Muscle of back (tissue), 11 donors: ENCODE results near the gene NRG2. TPM values are rescaled to one million over a fixed set of nuclear protein-coding genes. Genes with fewer than 3 reads are reported as not detected.

Experiments used
- DNase-seq, 3 donors: peaks; one replicate each; pipeline versions ENCODE4 v3.0.0 to v3.0.0-alpha.2; 2013
- polyA plus RNA-seq, 10 donors: library from polyadenylated mRNA; unstranded; fragments of 120-200 nt; gene quantifications; one replicate each; pipeline ENCODE4 v1.2.1, GENCODE V29; 2013; ENCODE audit not compliant: insufficient read length in 10 of 10

Gene NRG2
- polyA plus RNA-seq, 10 donors: 0.64 to 2.1 (median 1.5) TPM

DNA sequence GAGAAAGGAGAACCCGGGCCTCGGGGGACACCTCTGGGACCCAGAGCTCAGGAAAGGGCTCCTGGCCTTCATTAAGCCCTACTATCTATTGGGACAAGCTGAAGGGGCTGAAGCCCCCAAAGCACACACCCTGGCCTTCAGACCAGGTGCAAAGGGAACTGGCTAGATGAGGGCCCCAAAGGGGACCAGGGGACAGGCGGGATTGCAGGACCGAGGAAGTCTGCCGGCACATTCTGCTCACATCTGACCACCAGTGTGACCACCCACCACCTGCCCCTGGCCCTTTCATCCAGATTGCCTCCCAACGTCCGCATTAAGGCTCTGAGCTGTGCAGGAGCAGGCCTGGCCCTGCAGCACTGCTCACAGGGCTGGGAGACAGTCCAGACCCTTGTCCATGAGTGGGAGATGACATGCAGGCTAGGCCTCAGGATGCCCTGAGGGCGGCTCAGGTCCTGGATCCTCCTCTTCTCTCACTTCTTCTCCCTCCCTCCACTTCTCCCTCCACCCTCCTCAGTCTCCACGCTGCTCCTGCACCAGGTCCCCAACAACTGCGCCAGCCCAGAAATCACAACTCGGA lies 228.3 kb downstream of the NRG2 start:
- DNase-seq: no peak

- no peak for DNase-seq
These were observed 228.9 kb downstream of the NRG2 start for GRCh38 chr5:139814191-139814601.

DNA sequence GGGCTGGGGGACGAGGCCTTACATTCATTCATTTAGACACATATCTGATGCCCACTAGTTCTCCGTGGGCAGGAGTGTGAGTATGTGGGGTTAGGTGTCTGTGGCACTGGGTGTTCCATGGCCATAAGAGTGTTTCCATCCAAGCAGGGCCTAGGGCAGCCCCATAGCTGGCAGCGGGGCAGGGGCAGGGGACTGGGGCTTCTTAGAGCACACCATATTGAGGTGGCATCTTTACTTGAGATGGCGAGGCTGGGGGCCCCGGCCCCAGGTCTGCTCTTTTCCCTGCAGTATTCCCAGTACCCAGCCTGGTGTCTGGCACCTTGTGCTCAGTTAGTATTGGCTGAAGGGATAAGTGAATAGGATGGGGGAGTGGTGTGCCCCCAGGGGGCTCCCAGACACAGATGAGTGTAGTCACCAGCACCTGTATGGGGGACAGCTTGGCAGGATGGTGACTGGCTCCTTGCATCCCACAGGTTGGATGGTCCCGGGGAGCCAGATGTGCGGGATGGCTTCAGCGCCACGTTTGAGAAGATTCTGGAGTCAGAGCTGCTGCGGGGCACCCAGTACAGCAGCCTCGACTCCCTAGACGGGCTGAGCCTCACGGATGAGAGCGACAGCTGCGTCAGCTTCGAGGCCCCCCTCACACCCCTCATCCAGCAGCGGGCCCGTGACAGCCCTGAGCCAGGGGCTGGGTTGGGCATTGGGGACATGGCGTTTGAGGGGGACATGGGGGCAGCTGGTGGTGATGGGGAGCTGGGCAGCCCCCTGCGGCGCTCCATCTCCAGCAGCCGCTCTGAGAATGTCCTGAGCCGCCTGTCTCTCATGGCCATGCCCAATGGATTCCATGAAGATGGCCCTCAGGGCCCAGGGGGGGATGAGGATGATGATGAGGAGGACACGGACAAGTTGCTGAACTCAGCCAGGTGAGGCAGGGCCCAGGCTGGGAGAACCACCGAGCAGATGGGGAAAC lies 230.0 kb downstream of the NRG2 start:
- no peak for DNase-seq

DNA sequence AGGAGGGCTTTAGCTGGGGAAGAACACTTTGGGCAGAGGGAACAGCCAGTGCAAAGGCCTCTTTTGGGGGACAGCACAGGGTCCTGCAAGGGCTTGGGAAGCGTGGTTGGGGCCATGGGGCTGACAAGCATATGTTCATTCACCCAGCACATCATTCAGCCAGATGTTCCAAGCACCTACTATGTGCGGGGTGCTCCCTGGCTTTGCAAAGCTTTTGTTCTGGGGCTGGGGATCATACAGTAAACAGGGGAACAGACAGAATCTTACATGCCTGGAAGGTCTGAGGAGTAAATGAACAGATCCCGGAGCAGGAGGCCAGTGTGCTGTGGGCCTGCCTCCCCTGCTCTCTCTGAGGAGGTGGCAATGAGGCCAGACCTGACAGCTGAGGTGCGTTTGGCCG lies 230.8 kb downstream of the NRG2 start:
- DNase-seq: no peak

DNA sequence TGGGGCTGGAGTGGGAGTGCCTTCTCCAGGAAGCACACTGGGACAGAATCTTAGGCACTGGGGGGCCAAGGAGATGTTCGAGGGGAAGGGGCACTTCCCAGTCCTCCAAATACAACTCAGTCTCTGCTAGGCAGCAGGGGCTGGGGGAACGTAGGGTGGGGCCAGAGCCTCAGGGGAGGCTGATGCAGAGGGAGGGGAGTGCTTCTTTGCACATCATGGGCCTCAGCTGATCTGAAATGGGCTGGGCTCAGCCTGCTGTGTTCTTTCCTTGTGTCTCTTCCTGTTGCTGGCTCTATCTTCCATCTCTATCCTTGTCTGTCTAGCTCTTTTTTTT lies 231.9 kb downstream of the NRG2 start:
- DNase-seq: no peak

DNA sequence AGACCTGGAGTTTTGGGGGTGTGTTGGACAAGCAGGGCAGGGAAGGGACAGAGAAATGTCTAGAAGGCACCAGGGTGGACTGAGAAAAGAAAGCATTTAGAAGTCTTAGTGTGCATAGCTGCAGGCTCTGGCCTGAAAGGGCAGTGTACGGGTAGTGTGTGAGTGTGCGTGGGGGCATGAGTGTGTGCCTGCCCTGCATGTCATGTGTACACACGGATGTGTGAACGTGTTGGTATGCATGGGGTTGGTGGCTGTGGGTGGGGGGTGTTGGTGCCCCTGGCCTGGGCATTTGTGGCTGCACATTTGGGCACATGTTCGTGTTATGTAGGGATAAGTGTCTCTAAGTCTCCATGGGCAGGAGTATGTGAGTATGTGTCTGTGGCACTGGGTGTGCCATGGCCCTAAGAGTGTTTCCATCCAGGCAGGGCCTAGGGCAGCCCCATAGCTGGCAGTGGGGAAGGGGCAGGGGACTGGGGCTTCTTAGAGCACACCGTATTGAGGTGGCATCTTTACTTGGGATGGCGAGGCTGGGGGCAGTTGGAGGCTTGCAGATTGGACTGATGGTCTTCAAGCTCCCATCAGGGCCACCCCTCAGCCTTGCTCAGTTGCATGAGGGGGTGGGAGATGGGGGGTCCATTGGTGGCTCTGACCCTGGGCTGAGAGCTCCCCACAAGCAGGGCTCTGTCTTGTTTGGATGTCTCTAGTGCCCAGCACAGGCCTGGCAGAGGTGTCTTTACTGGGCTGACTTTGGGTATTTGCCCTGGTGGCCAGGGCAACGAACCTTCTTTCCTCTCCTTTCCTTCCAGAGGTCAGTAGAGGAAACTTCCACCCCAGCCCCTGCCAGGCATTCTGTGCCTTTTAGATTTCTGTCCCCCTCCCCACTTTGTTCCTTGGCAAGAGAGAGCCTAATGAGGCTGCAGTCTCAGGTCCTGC lies 232.5 kb downstream of the NRG2 start:
- DNase-seq: no peak

DNA sequence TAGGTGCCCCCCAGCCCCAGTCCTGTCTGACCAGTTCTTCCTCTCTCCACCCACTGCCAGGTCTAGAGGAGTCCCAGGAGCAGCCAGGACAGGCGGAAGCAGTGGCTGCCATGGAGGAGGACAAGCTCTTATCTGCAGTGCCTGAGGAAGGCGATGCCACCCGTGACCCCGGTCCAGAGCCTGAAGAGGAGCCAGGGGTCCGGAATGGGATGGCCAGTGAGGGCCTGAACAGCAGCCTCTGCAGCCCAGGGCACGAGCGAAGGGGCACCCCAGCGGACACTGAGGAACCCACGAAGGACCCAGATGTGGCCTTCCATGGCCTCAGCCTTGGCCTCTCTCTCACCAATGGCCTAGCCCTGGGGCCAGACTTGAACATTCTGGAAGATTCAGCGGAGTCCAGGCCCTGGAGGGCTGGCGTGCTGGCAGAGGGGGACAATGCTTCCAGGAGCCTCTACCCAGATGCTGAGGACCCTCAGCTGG lies 233.7 kb downstream of the NRG2 start:
- DNase-seq: no peak

DNA sequence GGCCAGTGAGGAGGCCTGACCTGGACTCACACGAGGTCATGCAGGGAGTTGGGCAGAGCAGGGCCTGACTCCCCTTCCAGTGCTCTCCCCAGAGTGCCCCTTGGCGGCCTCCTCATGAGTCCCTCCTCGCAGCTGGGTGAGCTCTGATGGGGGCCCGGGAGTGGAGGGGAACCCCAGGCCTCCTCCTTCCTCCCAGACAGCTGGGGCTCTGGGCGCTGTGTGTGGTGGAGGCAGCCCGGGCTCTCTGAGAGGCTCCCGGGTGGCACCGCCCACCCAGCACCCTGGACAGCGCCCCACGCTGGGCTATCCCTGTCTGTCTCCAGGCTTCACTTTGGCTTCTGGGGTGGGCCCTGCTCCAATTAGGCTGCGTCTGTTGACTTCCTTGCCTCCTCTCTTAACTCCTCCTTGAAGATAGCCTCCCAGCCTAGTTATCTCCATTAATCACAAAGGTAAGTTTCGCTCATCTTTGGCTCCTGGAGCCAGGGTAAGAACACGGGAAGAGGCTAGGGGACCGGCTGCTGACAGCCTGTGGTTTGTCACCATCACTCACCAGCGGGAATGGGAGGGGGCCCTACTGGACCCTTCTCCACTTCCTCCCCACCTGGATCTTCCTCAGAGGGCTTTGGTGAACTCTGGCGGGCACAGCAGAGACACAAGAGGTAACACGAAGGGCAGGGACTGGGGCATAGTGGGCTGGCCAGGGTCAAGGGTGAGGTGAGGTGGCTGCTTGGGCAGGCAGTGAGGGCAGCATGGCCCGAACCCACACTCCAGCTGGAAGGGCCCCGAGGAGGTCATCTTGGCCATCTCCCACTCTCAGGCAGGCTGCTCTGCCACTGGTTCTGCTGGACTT lies 234.4 kb downstream of the NRG2 start:
- peak; percentile 13 to 67 (median 44) for DNase-seq

- no peak for DNase-seq
These were observed 235.5 kb downstream of the NRG2 start for GRCh38 chr5:139807647-139808030.

- no peak for DNase-seq
These were observed 236.1 kb downstream of the NRG2 start for GRCh38 chr5:139806726-139807646.

DNA sequence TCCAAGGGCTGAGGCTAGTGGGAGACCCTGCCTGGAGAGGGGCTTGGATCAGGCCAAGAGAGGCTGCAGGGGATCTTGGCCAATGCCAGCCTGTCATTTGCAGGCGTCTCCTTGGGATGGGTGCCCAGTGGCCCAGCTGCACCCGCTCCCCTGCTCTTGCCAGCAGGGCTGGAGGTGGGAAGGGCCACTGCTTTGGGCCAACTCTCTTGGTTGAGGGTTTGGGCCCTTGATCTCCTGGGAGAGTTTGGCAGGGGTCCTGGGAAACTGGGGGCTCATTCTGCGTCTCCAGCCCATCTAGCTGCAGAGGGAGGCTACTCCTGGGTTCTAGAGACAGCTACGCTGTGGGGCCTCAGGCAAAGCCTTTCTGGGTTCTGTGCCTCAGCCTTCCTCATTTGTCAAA lies 237.0 kb downstream of the NRG2 start:
- DNase-seq: no peak

- DNase-seq: no peak
These were observed 237.6 kb downstream of the NRG2 start for GRCh38 chr5:139805545-139805944.

DNA sequence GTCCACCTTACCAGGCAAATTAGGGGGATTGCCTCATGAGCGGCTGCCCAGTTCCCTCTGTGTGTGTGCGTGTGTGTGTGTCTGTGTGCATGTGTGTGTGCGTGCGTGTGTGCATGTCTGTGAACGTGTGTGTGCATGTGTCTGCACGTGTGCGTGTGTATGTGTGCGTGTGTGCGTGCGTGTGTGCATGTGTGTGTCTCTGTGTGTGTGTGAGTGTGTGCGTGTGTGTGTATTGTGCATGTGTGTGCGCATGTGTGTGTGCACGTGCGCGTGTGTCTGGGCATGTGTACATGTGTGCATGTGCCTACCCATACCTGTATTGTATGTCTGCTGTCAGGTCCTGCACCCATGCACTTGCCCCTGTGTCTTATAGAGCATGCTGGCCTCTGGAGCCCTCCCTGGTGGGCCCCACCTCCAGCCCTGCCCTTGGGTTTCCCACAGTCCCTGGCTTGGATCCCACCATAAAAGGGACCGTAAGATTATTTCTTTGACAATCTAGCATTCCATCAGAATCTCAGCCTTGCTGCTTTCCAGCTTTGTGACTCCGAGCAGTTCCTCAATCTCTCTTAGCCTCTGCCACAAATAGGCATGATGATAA lies 238.2 kb downstream of the NRG2 start:
- DNase-seq: no peak

DNA sequence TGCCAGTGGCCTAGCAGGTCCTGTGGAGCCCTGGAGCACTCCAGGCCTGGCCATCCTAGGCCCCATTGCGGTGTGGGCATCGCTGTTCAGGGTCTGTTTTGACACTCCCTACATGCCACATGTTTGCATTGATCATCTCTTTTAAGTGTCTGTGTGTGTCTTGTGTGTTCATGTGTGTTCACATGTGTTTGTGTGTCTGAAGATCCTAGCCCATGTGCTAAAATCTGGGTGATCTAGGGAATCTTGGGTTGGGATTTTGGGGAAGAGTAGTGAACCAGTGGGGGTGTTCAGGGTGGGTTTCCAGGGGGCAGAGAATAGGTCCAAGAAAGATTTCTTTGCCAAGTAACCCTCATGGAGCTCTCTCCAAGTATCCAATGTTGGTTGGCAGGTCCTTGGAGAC lies 239.1 kb downstream of the NRG2 start:
- DNase-seq: no peak

- no peak for DNase-seq
These were observed 243.7 kb downstream of the NRG2 start for GRCh38 chr5:139799359-139799758.

DNA sequence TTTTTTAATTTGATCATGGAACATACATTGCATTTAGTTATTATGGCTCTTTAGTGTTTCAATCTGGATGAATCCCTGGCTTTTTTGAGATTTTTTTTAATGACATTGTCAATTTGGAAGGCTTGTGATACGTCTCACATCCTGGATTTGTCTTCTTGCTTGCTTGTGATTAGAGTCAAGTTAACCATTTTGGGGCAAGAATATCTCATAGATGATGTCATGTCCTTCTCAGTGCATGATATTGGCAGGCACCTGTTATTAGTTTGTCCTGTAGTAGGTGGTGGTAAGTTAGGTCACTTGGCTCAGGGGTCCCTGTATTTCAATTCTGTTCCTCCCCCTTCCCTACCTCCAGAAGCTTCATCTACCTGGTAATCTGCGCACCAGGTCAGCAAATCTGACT lies 244.2 kb downstream of the NRG2 start:
- DNase-seq: no peak

GRCh38 chr5:139797856-139798510 lies 245.1 kb downstream of the NRG2 start:
- DNase-seq: no peak

- DNase-seq: no peak
These were observed 245.8 kb downstream of the NRG2 start for GRCh38 chr5:139797335-139797734.
